SK-N-SH (cell line): ENCODE measurements around the gene MLEC. TPM values are rescaled to one million over a fixed set of nuclear protein-coding genes. Genes with fewer than 3 reads are reported as not detected.

Experiments used
- CTCF ChIA-PET: fragments of 300-600, 350-600 bp; formaldehyde crosslinking; extraction: SDS; loops from one replicate; lab custom pipeline; 2021; lab: Yijun Ruan, JAX
- POLR2A ChIA-PET: fragments of 350-600 bp; sonication (Branson Sonifier 250); formaldehyde crosslinking; extraction: SDS; loops from one replicate; lab custom pipeline; 2020; ENCODE audit warnings: antibody characterized with exemption, inconsistent platforms; lab: Yijun Ruan, JAX
- DNase-seq: peaks from one replicate; pipeline ENCODE4 v3.0.0; 2012
- H2AFZ ChIP-seq: fragments of 200-600 bp; sonication (generic); 2 replicates; pipeline ENCODE4 v1.8.1; 2016; ENCODE audit warnings: antibody characterized with exemption, mild to moderate bottlenecking, low read depth
- H3F3A ChIP-seq: fragments of 200-600 bp; sonication (generic); replicated peaks from 2 replicates; pipeline ENCODE3; 2016; ENCODE audit warnings: antibody characterized with exemption, mild to moderate bottlenecking; ENCODE audit not compliant: insufficient read depth
- H3K27ac ChIP-seq, 2 experiments: fragments of 200-500 bp in 1 of 2; fragments of 200-600 bp in 1 of 2; sonication (Bioruptor generic) in 1 of 2; sonication (generic), shearing (Covaris generic) in 1 of 2; 2 replicates each; pipeline versions ENCODE4 v1.5.1 to v1.6.1; 2014 to 2016; ENCODE audit warnings: low read depth in 2 of 2, inconsistent platforms in 1 of 2, low read length in 1 of 2, mild to moderate bottlenecking in 1 of 2, mixed read lengths in 1 of 2
- H3K27me3 ChIP-seq: fragments of 200-600 bp; sonication (generic), shearing (Covaris generic); 2 replicates; pipeline ENCODE4 v1.6.1; 2016; ENCODE audit warnings: mixed run types; ENCODE audit not compliant: insufficient read depth
- H3K36me3 ChIP-seq, 2 experiments: fragments of 200-500 bp in 1 of 2; fragments of 200-600 bp in 1 of 2; sonication (Bioruptor generic) in 1 of 2; sonication (generic) in 1 of 2; replicated peaks in 1 of 2; 2 replicates each; pipeline versions ENCODE3 to v1.5.1; 2014 to 2016; ENCODE audit warnings: low read length in 1 of 2, mild to moderate bottlenecking in 1 of 2; ENCODE audit not compliant: insufficient read depth in 2 of 2, control insufficient read depth in 1 of 2
- H3K4me1 ChIP-seq, 2 experiments: fragments of 200-500 bp in 1 of 2; fragments of 200-600 bp in 1 of 2; sonication (Bioruptor generic) in 1 of 2; sonication (generic), shearing (Covaris generic) in 1 of 2; 2 replicates each; pipeline versions ENCODE4 v1.5.1 to v1.6.1; 2014 to 2016; ENCODE audit warnings: low read depth in 1 of 2, low read length in 1 of 2, mixed run types in 1 of 2; ENCODE audit not compliant: insufficient read depth in 2 of 2, control insufficient read depth in 1 of 2
- H3K4me2 ChIP-seq: fragments of 200-600 bp; sonication (generic), shearing (Covaris generic); 2 replicates; pipeline ENCODE4 v1.6.1; 2017; ENCODE audit warnings: mixed run types
- H3K4me3 ChIP-seq, 2 experiments: fragments of 200-500 bp in 1 of 2; fragments of 200-600 bp in 1 of 2; sonication (Bioruptor generic) in 1 of 2; sonication (generic), shearing (Covaris generic) in 1 of 2; 2 replicates each; pipeline versions ENCODE4 v1.5.1 to v1.8.1; 2014 to 2016; ENCODE audit warnings: low read depth in 2 of 2, inconsistent platforms in 1 of 2, low read length in 1 of 2, mild to moderate bottlenecking in 1 of 2, mixed read lengths in 1 of 2, moderate library complexity in 1 of 2
- H3K79me2 ChIP-seq: fragments of 200-600 bp; sonication (generic); 2 replicates; pipeline ENCODE4 v1.8.1; 2017; ENCODE audit warnings: mild to moderate bottlenecking; ENCODE audit not compliant: insufficient read depth
- H3K9ac ChIP-seq: fragments of 200-600 bp; sonication (generic); 2 replicates; pipeline ENCODE4 v1.6.1; 2017; ENCODE audit warnings: mixed run types
- H3K9me2 ChIP-seq: fragments of 200-600 bp; sonication (generic); 2 replicates; pipeline ENCODE4 v1.6.1; 2017; ENCODE audit warnings: mixed run types
- H3K9me3 ChIP-seq: fragments of 200-600 bp; sonication (generic); 2 replicates; pipeline ENCODE4 v1.6.1; 2017; ENCODE audit warnings: mixed run types, mild to moderate bottlenecking, moderate library complexity
- H4K20me1 ChIP-seq: fragments of 200-600 bp; sonication (generic); 2 replicates; pipeline ENCODE4 v1.6.1; 2017; ENCODE audit warnings: mild to moderate bottlenecking, mixed run types; ENCODE audit not compliant: insufficient read depth
- ELF1 ChIP-seq: IDR thresholded peaks from 2 replicates; pipeline ENCODE4 v1.4.0; 2012
- FOSL2 ChIP-seq: IDR thresholded peaks from 2 replicates; pipeline ENCODE4 v1.4.0; 2012; ENCODE audit warnings: low read depth, mild to moderate bottlenecking, moderate library complexity, borderline replicate concordance
- FOXM1 ChIP-seq: IDR thresholded peaks from 2 replicates; pipeline ENCODE4 v1.4.0; 2012; ENCODE audit warnings: low read depth, mild to moderate bottlenecking
- GABPA ChIP-seq: IDR thresholded peaks from 2 replicates; pipeline ENCODE4 v1.4.0; 2012; ENCODE audit warnings: low read depth, mild to moderate bottlenecking
- JUND ChIP-seq: IDR thresholded peaks from 2 replicates; pipeline ENCODE4 v1.4.0; 2012
- MAX ChIP-seq: IDR thresholded peaks from 2 replicates; pipeline ENCODE4 v1.4.0; 2012; ENCODE audit warnings: low read depth
- MEF2A ChIP-seq: IDR thresholded peaks from 2 replicates; pipeline ENCODE4 v1.4.0; 2012; ENCODE audit warnings: low read depth, borderline replicate concordance
- MXI1 ChIP-seq: IDR thresholded peaks from 2 replicates; pipeline ENCODE4 v1.6.1; 2012; ENCODE audit warnings: mild to moderate bottlenecking, low read depth, low read length, improper control_type of control experiment
- POLR2AphosphoS5 ChIP-seq: IDR thresholded peaks from 2 replicates; pipeline ENCODE4 v1.6.1; 2012; ENCODE audit warnings: low read depth, low read length
- RCOR1 ChIP-seq: fragments of 150-350 bp; IDR thresholded peaks from 2 replicates; pipeline ENCODE4 v1.6.1; 2017; ENCODE audit warnings: antibody characterized with exemption, low read length
- REST ChIP-seq: IDR thresholded peaks from 2 replicates; pipeline ENCODE4 v1.6.1; 2012; ENCODE audit warnings: mild to moderate bottlenecking, low read depth, low read length, moderate library complexity
- RFX5 ChIP-seq: IDR thresholded peaks from 2 replicates; pipeline ENCODE4 v1.6.1; 2012; ENCODE audit warnings: mild to moderate bottlenecking, improper control_type of control experiment, low read length
- SIN3A ChIP-seq: IDR thresholded peaks from 2 replicates; pipeline ENCODE4 v1.6.1; 2012; ENCODE audit warnings: low read depth, mild to moderate bottlenecking, low read length, moderate library complexity, borderline replicate concordance
- TEAD4 ChIP-seq: IDR thresholded peaks from 2 replicates; pipeline ENCODE4 v1.4.0; 2012; ENCODE audit warnings: mild to moderate bottlenecking, borderline replicate concordance; ENCODE audit not compliant: insufficient read depth
- USF1 ChIP-seq: IDR thresholded peaks from 2 replicates; pipeline ENCODE4 v1.4.0; 2012; ENCODE audit warnings: low read depth, borderline replicate concordance
- USF2 ChIP-seq: fragments of 150-350 bp; IDR thresholded peaks from 2 replicates; pipeline ENCODE4 v1.6.1; 2017; ENCODE audit warnings: antibody characterized with exemption, low read length, low read depth, borderline replicate concordance
- YY1 ChIP-seq: IDR thresholded peaks from 2 replicates; pipeline ENCODE4 v1.4.0; 2012; ENCODE audit warnings: low read depth, mild to moderate bottlenecking
- ZBTB33 ChIP-seq: IDR thresholded peaks from 2 replicates; pipeline ENCODE4 v1.4.0; 2012; ENCODE audit warnings: low read depth, borderline replicate concordance
- WGBS: methylation state at CpG from one replicate; pipeline ENCODE4 v1.1.6; 2017; ENCODE audit warnings: low lambda C conversion rate; 5-methylcytosine and 5-hydroxymethylcytosine counted together
- polyA plus RNA-seq, 3 experiments: library from polyadenylated mRNA; depleted of rRNA; stranded (reverse); fragments of >200 nt; gene quantifications; 2 replicates each; pipeline ENCODE4 v1.2.3, GENCODE V29; 2012

MLEC gene
- polyA plus RNA-seq, 1 of the 3 experiments (the other 2 are of a cell fraction), result 23.4 TPM

- H4K20me1 ChIP-seq, result no peaks in the 10 kb centered on the region
- peaks cover 4% of the 10 kb centered on the region for H3F3A ChIP-seq
- H3K79me2 ChIP-seq, result no peaks in the 10 kb centered on the region
- WGBS, result 24% methylated on average over 21 of the region's 33 CpGs
- H3K27me3 ChIP-seq, result peaks cover 10% of the 10 kb centered on the region; the same call in 1 of the 2 replicates
- H3K9me2 ChIP-seq, result no peaks in the 10 kb centered on the region
- H3K9me3 ChIP-seq, result no peaks in the 10 kb centered on the region
- no peaks in the 10 kb centered on the region for H3K36me3 ChIP-seq
- no peak overlapping the region for H3K9ac ChIP-seq
- peak overlapping the region; percentile 96 for H2AFZ ChIP-seq
- TF ChIP-seq RFX5 (0 out of 2 replicates have a peak, but pooled peaks have one; percentile 13), FOSL2 (no peak)
- TF ChIP-seq, all 33 proteins: peak for 1
- H3K4me3 ChIP-seq, result peak overlapping the region; percentile 44 to 66; a peak in 3 of 4 replicates
- H3K4me1 ChIP-seq, result peaks cover 0 to 14% of the 10 kb centered on the region in 2 experiments; a peak in 1 of 4 replicates
- H3K27ac ChIP-seq, result no peak overlapping the region
- ChIA-PET CTCF (interaction anchor here (0.6 to 8.0 kb wide), 46 partner anchors 9 to 466 kb away, joined by 3 to 101 read pairs (median 5); partner anchors contain the start of genes ACADS, CABP1, MLEC and POP5), POLR2A (interaction anchor here (0.8 to 1.4 kb wide), 4 partner anchors 37 to 358 kb away, joined by 4 to 6 read pairs (median 4); partner anchors contain the start of genes MLEC, RNU4-2 and UNC119B)
- H3K4me2 ChIP-seq, result peak overlapping the region; percentile 83
- DNase-seq, result peak; percentile 78
These were observed 37.3 kb upstream of the MLEC start for GRCh38 chr12:120649442-120650232.

- ChIA-PET POLR2A (interaction anchor here (0.8 to 1.4 kb wide), 3 partner anchors 36 to 358 kb away, joined by 4 to 6 read pairs (median 4); partner anchors contain the start of genes MLEC, RNU4-2 and UNC119B), CTCF (interaction anchor here (0.8 to 8.0 kb wide), 26 partner anchors 8 to 333 kb away, joined by 3 to 101 read pairs (median 13); partner anchors contain the start of genes CABP1, MLEC, POP5 and UNC119B)
- no peaks in the 10 kb centered on the region for H3K9me2 ChIP-seq
- H3F3A ChIP-seq, result peaks cover 4% of the 10 kb centered on the region
- peaks cover 0 to 14% of the 10 kb centered on the region in 2 experiments; a peak in 1 of 4 replicates for H3K4me1 ChIP-seq
- H3K4me2 ChIP-seq, result no peak overlapping the region
- no peaks in the 10 kb centered on the region for H3K9me3 ChIP-seq
- H3K4me3 ChIP-seq, result no peak overlapping the region; a peak in 1 of 4 replicates
- H3K36me3 ChIP-seq, result no peaks in the 10 kb centered on the region
- H3K27ac ChIP-seq, result no peak overlapping the region
- 79% methylated on average over 12 of the region's 12 CpGs for WGBS
- no peak for DNase-seq
- H3K27me3 ChIP-seq, result peaks cover 4% of the 10 kb centered on the region; the same call in 1 of the 2 replicates
- H4K20me1 ChIP-seq, result no peaks in the 10 kb centered on the region
- H3K9ac ChIP-seq, result no peak overlapping the region
- H2AFZ ChIP-seq, result no peak overlapping the region
- H3K79me2 ChIP-seq, result no peaks in the 10 kb centered on the region
- TF ChIP-seq MEF2A (no peak), MXI1 (no peak), FOXM1 (no peak), TEAD4 (no peak), RFX5 (no peak), SIN3A (no peak), MAX (no peak), REST (no peak), FOSL2 (no peak), USF1 (no peak), GABPA (no peak), ELF1 (no peak), POLR2AphosphoS5 (no peak), JUND (no peak), ZBTB33 (no peak), YY1 (no peak), RCOR1 (no peak), USF2 (no peak)
These were observed 36.7 kb upstream of the MLEC start for GRCh38 chr12:120650233-120650690.
